Adrenal gland (tissue), 5 donors: ENCODE data around the gene CCDC6.

ENCODE experiments used
- POLR2A ChIP-seq, 2 donors: fragments of 450-650 bp; IDR thresholded peaks; one replicate each; pipeline ENCODE4 v1.6.1; 2017; ENCODE audit warnings: antibody characterized with exemption in 2 of 2, mild to moderate bottlenecking in 2 of 2, moderate library complexity in 1 of 2
- TF ChIP-seq, protein P1 (sequence below), 6 experiments: fragments of 450-650 bp in 4 of 6; fragments of 200-600 bp in 2 of 6; sonication (generic) in 1 of 6; IDR thresholded peaks; 1 replicate in 5 of 6; 2 replicates in 1 of 6; pipeline versions ENCODE4 v1.5.1 to v1.8.0; 2016 to 2021; ENCODE audit warnings: antibody characterized with exemption in 6 of 6, mild to moderate bottlenecking in 2 of 6, moderate library complexity in 1 of 6
- donor health status: DM: no; HTN: no; CAD: no.

GRCh38 chr10:59753267-59753666 is 153.1 kb downstream of the CCDC6 start, which contains the start of gene MRLN:
- TF ChIP-seq, protein P1, sequence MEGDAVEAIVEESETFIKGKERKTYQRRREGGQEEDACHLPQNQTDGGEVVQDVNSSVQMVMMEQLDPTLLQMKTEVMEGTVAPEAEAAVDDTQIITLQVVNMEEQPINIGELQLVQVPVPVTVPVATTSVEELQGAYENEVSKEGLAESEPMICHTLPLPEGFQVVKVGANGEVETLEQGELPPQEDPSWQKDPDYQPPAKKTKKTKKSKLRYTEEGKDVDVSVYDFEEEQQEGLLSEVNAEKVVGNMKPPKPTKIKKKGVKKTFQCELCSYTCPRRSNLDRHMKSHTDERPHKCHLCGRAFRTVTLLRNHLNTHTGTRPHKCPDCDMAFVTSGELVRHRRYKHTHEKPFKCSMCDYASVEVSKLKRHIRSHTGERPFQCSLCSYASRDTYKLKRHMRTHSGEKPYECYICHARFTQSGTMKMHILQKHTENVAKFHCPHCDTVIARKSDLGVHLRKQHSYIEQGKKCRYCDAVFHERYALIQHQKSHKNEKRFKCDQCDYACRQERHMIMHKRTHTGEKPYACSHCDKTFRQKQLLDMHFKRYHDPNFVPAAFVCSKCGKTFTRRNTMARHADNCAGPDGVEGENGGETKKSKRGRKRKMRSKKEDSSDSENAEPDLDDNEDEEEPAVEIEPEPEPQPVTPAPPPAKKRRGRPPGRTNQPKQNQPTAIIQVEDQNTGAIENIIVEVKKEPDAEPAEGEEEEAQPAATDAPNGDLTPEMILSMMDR (IDR thresholded peaks at IDR 0.05) = no peak
- no peak for TF ChIP-seq POLR2A (IDR thresholded peaks at IDR 0.05)
